Activated naive CD4-positive, alpha-beta T cell treated with anti-CD3 and anti-CD28 coated beads, Interleukin-2, amount 10 ng/mL, durations not matched to agents 7 days and 5 days (primary cell): ENCODE data around the gene SAC3D1.

Source experiments
- CTCF ChIA-PET: fragments of 350-600 bp; sonication (Branson Sonifier 250); formaldehyde crosslinking; loops from one replicate; lab custom pipeline; 2021; ENCODE audit warnings: antibody characterized with exemption; lab: Charles Lee
- DNase-seq: peaks from one replicate; pipeline ENCODE4 v3.0.0-alpha.2; 2020
- H3K27ac Mint-ChIP-seq: one replicate; pipeline ENCODE4 v1.8.0; 2021; ENCODE audit warnings: mild to moderate bottlenecking, moderate library complexity, mixed read lengths
- H3K27me3 Mint-ChIP-seq: one replicate; pipeline ENCODE4 v1.8.0; 2021; ENCODE audit warnings: mild to moderate bottlenecking, mixed read lengths
- H3K36me3 Mint-ChIP-seq: one replicate; pipeline ENCODE4 v1.8.0; 2021; ENCODE audit warnings: mixed read lengths
- H3K4me1 Mint-ChIP-seq: one replicate; pipeline ENCODE4 v1.8.0; 2021; ENCODE audit warnings: mixed read lengths
- H3K4me3 Mint-ChIP-seq: one replicate; pipeline ENCODE4 v1.8.0; 2021; ENCODE audit warnings: mild to moderate bottlenecking, moderate library complexity, mixed read lengths
- H3K9me3 Mint-ChIP-seq: one replicate; pipeline ENCODE4 v1.8.0; 2021; ENCODE audit warnings: mixed read lengths

SAC3D1 gene

DNA sequence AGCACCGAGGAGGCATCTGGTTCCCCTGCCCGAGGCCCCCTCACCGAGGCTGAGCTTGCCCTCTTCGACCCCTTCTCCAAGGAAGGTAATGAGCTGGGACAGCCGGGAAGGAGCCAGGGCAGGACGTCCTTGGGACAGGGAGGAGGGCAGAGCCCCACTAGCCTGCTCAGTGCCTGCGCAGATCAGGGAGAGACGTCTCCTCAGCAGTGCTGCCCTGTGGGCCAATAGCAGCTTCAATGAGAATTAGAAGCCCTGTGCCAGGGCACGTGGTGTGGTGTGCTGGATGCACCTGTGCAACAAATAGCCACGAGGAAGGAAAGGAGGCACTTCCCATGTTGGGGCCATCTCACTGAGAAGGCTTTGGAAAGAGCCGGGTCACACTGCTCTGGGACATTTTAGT, 5.4 kb upstream of the SAC3D1 start:
- DNase-seq: no peak
- H3K9me3 Mint-ChIP-seq: no peaks in the 10 kb centered on the region
- H3K27me3 Mint-ChIP-seq: no peaks in the 10 kb centered on the region
- no peak overlapping the region for H3K27ac Mint-ChIP-seq
- H3K4me3 Mint-ChIP-seq: no peak overlapping the region
- CTCF ChIA-PET: interaction anchor here (0.9 kb wide), 1 partner anchor 18 kb away, joined by 3 read pairs; no protein-coding TSS in a partner anchor
- peaks cover 13% of the 10 kb centered on the region for H3K4me1 Mint-ChIP-seq
- H3K36me3 Mint-ChIP-seq: peaks cover 16% of the 10 kb centered on the region

DNA sequence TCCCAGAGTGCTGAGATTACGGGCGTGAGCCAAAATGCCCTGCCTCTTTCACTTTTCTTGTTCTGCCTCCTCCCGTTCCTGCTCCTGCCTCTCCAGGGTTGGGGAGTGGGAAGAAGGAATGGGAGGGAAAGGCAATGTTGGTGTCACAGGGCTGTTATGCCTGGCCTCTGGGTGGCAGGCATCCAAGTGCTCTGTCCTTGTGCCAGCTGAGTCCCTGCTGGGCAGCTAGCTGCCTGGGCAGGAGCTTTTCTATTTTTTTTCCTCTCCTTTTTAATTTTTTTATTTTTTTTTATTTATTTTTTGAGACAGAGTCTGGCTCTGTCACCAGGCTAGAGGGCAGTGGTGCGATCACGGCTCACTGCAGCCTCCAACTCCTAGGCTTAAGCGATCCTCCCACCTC, 4.1 kb upstream of the SAC3D1 start:
- no peak overlapping the region for H3K4me3 Mint-ChIP-seq
- no peak for DNase-seq
- no peak overlapping the region for H3K27ac Mint-ChIP-seq
- H3K36me3 Mint-ChIP-seq: peaks cover 16% of the 10 kb centered on the region
- peaks cover 21% of the 10 kb centered on the region for H3K4me1 Mint-ChIP-seq
- H3K27me3 Mint-ChIP-seq: no peaks in the 10 kb centered on the region
- no peaks in the 10 kb centered on the region for H3K9me3 Mint-ChIP-seq
- CTCF ChIA-PET: interaction anchor here (1.4 kb wide), 1 partner anchor 9 kb away, joined by 3 read pairs; no protein-coding TSS in a partner anchor

DNA sequence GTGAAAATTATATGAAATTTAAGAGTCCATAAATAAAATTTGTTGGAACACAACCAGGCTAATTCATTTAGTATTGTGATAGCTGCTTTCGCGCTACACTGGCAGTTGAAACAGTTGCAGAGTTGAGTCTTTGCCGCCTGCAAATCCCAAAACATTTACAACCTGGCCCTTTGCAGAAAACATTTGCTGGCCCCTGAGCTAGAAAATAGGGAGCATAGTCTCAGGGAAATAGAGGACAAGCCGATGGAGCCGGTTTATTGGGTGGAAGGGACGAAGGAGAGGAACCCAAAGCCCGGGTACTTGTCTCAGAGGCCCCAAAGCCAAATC, 527 bp upstream of the SAC3D1 start:
- H3K9me3 Mint-ChIP-seq: no peaks in the 10 kb centered on the region
- H3K36me3 Mint-ChIP-seq: peaks cover 26% of the 10 kb centered on the region
- no peak for DNase-seq
- H3K4me3 Mint-ChIP-seq: peak overlapping the region; percentile 90
- H3K4me1 Mint-ChIP-seq: peaks cover 46% of the 10 kb centered on the region
- peak overlapping the region; percentile 96 for H3K27ac Mint-ChIP-seq
- H3K27me3 Mint-ChIP-seq: no peaks in the 10 kb centered on the region
- CTCF ChIA-PET: interaction anchor here (0.7 to 1.9 kb wide), 9 partner anchors 12 to 128 kb away, joined by 3 to 6 read pairs (median 3); partner anchors contain the start of genes ARL2, TM7SF2 and ZNHIT2

DNA sequence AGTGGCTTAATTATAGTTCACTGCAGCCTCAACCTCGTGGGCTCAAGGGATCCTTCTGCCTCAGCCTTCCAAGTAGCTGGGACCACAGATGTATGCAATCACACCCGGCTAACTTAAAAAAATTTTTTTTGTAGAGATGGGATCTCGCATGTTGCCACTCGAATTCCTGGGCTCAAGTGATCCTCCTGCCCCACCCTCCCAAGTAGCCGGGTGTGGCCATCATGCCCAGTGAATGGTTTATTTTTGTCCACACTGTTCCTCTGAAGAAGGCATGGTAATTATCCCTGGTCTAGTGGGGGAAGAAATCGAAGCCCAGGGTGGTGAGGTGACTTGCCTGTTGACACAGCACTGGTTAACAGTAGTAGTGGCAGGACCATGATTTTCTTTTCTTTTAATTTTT, 1.9 kb downstream of the SAC3D1 start:
- CTCF ChIA-PET: no interaction called here
- Mint-ChIP-seq H3K4me1 (peaks cover 66% of the 10 kb centered on the region), H3K9me3 (no peaks in the 10 kb centered on the region), H3K27me3 (no peaks in the 10 kb centered on the region), H3K4me3 (peak overlapping the region; percentile 91), H3K27ac (peak overlapping the region; percentile 37), H3K36me3 (peaks cover 26% of the 10 kb centered on the region)
- DNase-seq: no peak

DNA sequence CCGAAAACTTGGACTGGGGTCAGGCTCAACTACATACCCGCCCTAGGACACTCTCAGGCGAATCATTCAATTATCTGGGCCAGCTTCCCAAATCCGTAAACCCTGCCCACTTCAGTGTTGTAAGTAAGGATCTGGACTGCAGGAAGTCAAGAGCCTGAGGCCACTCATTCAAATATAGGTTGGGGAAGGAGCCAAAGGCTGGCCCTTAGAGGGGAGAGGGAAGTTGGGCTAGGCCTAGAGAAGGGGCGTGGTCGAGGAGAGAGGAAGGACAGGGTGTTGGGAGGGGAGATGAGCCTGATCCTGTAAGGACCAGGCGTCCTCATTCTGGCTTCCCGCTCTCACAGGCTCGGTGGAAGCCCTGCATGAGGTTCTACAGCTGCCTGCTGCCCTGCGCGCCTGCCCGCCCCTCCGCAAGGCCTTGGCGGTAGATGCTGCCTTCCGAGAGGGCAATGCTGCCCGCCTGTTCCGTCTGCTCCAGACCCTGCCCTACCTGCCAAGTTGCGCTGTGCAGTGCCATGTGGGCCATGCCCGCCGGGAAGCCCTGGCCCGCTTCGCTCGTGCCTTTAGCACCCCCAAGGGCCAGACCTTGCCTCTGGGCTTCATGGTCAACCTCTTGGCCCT, 3.0 kb downstream of the SAC3D1 start:
- H3K36me3 Mint-ChIP-seq: peaks cover 18% of the 10 kb centered on the region
- DNase-seq: no peak
- CTCF ChIA-PET: no interaction called here
- no peaks in the 10 kb centered on the region for H3K27me3 Mint-ChIP-seq
- no peak overlapping the region for H3K4me3 Mint-ChIP-seq
- no peak overlapping the region for H3K27ac Mint-ChIP-seq
- no peaks in the 10 kb centered on the region for H3K9me3 Mint-ChIP-seq
- H3K4me1 Mint-ChIP-seq: peaks cover 69% of the 10 kb centered on the region

DNA sequence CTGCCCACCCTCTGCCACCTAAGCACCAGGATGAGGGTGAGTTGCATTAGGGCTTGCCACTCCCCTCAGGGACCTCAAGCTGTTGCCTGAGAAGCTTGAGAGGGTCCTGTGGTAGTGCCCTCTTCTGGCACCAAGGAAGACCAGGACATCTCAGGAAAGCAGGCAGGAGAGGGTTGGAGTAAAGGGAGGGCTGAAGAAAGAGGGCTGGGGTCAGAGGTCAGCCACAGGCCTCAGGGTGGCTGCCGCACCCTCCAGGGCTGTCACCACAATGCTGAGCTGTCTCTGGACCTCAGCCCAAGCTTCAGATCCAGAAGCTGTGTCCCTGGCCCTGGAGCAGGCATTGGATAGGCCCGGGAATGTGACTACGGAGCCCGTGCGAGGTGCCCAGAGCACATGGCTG, 4.1 kb downstream of the SAC3D1 start:
- CTCF ChIA-PET: interaction anchor here (0.8 to 0.9 kb wide), 2 partner anchors 32 kb away, joined by 3 to 4 read pairs; partner anchors contain the start of gene ARL2
- peaks cover 18% of the 10 kb centered on the region for H3K36me3 Mint-ChIP-seq
- DNase-seq: no peak
- no peaks in the 10 kb centered on the region for H3K9me3 Mint-ChIP-seq
- no peaks in the 10 kb centered on the region for H3K27me3 Mint-ChIP-seq
- H3K27ac Mint-ChIP-seq: no peak overlapping the region
- peaks cover 62% of the 10 kb centered on the region for H3K4me1 Mint-ChIP-seq
- H3K4me3 Mint-ChIP-seq: no peak overlapping the region

DNA sequence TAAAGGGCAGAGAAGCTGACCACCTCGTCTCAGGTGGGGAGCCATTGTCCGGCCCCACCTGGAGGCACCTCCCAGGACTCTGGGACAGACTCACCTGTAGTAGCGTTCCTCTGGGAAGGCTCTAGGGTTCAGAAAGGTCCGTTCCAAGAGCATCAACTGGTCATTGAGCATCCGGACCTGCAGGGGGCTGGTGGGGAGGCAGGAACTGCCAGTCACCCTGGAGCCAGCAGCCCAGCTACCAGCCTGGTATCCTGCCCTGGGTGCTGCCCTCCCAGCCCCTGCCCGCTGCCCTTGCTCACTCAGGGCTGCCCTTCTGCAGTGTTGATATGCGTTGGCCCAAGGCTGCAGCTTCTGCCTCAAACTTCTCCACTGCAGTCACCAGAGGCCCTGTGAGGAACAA, 4.7 kb downstream of the SAC3D1 start:
- H3K4me1 Mint-ChIP-seq: peaks cover 57% of the 10 kb centered on the region
- H3K4me3 Mint-ChIP-seq: no peak overlapping the region
- no peak overlapping the region for H3K27ac Mint-ChIP-seq
- CTCF ChIA-PET: interaction anchor here (0.9 kb wide), 1 partner anchor 32 kb away, joined by 3 read pairs; the partner anchor contains the start of gene ARL2
- H3K27me3 Mint-ChIP-seq: no peaks in the 10 kb centered on the region
- H3K36me3 Mint-ChIP-seq: peaks cover 18% of the 10 kb centered on the region
- no peak for DNase-seq
- no peaks in the 10 kb centered on the region for H3K9me3 Mint-ChIP-seq

DNA sequence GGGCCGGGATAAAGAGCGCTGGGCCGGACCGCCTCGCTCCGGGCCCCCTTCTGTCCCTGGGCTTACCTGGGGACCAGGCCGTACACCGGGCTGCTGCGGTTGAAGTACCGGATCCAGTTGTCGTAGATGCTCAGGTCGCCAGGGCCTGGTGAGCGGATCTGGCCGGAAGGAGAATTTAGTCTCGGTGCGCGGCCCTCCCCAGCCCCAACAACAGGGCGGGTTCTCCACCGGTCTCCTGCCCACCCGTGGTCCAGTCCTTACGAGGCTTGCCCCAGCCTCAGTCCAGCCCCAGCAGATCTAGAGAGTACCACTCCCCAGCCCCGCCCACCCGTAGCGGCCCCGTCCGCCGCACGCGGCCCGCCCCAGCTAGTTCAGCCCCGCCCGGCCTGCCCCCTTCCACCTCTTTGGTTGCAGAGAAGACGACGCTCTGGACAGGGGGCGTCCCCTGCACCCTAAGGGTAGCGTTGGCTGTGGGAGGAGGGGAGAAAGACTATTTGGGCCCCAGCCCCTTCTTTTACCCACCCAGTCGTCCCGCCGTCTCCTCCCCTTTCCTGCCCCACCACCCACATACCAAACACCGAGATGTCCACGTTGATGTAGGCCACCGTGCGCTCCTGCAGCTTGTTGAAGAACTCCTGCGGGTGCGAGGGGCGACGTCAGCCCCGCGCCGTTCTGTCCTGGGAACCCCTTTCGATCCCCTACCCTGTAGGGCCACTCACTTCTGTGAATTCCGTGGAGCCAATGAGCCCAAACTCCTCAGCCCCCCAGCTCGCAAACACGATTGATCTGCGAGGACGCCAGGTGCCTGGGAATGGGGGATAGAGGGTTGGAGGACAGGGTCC, 6.8 kb downstream of the SAC3D1 start:
- peaks cover 10% of the 10 kb centered on the region for H3K27me3 Mint-ChIP-seq
- no peaks in the 10 kb centered on the region for H3K9me3 Mint-ChIP-seq
- H3K36me3 Mint-ChIP-seq: peaks cover 18% of the 10 kb centered on the region
- CTCF ChIA-PET: no interaction called here
- DNase-seq: peak; percentile 57
- peak overlapping the region; percentile 79 for H3K27ac Mint-ChIP-seq
- H3K4me1 Mint-ChIP-seq: peaks cover 46% of the 10 kb centered on the region
- peak overlapping the region; percentile 73 for H3K4me3 Mint-ChIP-seq

DNA sequence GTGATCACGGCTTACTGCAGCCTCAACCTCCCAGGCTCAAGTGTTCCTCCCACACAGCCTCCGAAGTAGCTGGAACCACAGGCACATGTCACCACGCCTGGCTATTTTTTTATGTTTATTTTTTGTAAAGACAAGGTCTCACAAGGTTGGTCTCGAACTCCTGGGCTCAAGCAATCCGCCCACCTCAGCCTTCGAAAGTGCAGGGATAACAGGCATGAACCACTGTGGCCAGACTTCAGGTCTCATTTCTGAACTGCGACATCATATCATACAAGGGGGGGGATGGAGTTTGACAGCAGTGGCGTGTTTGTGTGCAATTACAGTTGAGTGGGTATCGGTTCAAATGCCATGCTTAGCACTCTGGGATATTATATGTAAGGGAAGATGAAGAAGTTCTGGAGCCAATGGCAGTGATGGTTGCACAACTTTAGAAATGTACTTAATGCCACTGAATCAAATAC, 10.4 kb downstream of the SAC3D1 start:
- Mint-ChIP-seq H3K9me3 (no peaks in the 10 kb centered on the region), H3K36me3 (peaks cover 3% of the 10 kb centered on the region), H3K27me3 (peaks cover 29% of the 10 kb centered on the region), H3K27ac (no peak overlapping the region), H3K4me1 (peaks cover 48% of the 10 kb centered on the region), H3K4me3 (no peak overlapping the region)
- no peak for DNase-seq
- CTCF ChIA-PET: no interaction called here

DNA sequence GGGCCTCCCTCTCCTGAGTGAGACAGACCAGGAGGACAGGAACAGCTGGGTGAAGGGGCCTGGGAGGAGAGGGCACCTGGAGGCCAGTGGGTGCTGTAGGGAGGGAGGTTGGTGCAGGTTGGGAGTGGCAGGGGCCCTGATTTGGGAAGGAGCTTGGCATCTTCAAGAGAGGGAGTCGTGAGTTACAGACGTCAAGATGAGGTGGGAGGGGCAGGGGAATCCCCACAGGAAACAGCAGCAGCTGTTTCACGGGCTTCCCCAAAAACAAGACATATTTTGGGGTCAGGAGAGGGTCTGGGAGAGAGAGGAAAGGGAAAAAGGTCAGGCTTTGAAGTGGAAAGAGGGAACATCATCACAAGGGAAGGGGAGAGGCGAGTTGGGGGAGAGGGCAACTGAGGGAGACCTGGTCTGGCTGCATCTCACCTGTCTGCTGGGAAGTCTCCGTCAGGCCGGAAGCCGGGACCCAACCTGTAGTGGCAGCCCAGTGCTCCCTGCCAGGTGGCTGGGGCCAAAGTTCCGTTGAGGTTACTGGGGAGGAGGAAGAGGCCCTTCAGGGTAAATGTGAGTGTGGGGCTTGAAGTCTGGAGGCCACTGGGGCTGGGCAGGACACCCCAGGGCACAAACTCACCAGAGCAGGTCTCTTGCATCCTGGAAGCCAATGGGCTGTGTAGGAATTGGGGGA, 13.0 kb downstream of the SAC3D1 start:
- H3K4me3 Mint-ChIP-seq: peak overlapping the region; percentile 39
- H3K9me3 Mint-ChIP-seq: no peaks in the 10 kb centered on the region
- peaks cover 41% of the 10 kb centered on the region for H3K27me3 Mint-ChIP-seq
- H3K27ac Mint-ChIP-seq: peak overlapping the region; percentile 60
- CTCF ChIA-PET: interaction anchor here (0.9 kb wide), 1 partner anchor 13 kb away, joined by 3 read pairs; the partner anchor contains the start of gene SAC3D1
- no peaks in the 10 kb centered on the region for H3K36me3 Mint-ChIP-seq
- peak; percentile 47 for DNase-seq
- peaks cover 28% of the 10 kb centered on the region for H3K4me1 Mint-ChIP-seq

DNA sequence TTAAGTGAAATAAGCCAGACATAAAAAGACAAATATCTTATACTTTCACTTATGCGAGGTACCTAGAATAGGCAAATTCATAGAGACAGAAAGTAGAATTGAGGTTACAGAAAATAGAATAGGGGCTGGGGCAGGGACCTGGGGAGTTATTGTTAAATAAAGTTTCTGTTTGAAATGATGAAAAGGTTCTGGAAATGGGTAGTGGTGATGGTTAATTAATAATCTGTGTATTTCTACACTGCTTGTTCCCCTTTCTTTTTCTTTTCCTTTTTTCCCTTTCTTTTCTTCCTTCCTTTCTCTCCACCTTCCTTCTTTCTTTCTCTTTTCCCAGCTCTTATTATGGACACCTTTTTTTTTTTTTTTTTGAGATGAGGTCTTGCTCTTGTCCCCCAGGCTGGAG, 14.5 kb downstream of the SAC3D1 start:
- CTCF ChIA-PET: no interaction called here
- Mint-ChIP-seq H3K27ac (no peak overlapping the region), H3K4me3 (no peak overlapping the region), H3K4me1 (peaks cover 36% of the 10 kb centered on the region), H3K36me3 (no peaks in the 10 kb centered on the region), H3K9me3 (no peaks in the 10 kb centered on the region), H3K27me3 (peaks cover 49% of the 10 kb centered on the region)
- no peak for DNase-seq

DNA sequence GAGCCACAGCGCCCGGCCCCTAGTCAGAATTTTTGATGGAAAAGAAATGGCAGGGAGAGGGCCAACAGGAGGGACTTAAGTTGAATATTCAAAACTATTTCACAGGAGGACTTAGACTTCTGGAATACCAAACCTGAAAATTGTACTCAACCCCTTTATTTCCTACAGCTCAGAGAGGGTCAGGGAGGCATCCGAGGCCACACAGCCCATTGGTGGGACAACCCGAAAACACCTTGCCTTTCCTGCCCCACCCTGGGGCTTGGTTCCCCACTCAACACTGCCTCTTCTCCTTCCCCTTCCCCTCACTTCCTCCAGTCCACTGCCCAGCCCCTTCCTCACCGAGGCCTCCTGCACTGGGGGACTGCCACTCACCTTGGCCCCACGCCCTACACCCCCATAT, 16.0 kb downstream of the SAC3D1 start:
- no peak overlapping the region for H3K27ac Mint-ChIP-seq
- H3K4me3 Mint-ChIP-seq: no peak overlapping the region
- DNase-seq: no peak
- H3K36me3 Mint-ChIP-seq: no peaks in the 10 kb centered on the region
- H3K9me3 Mint-ChIP-seq: no peaks in the 10 kb centered on the region
- H3K27me3 Mint-ChIP-seq: peaks cover 50% of the 10 kb centered on the region
- peaks cover 44% of the 10 kb centered on the region for H3K4me1 Mint-ChIP-seq
- CTCF ChIA-PET: no interaction called here

DNA sequence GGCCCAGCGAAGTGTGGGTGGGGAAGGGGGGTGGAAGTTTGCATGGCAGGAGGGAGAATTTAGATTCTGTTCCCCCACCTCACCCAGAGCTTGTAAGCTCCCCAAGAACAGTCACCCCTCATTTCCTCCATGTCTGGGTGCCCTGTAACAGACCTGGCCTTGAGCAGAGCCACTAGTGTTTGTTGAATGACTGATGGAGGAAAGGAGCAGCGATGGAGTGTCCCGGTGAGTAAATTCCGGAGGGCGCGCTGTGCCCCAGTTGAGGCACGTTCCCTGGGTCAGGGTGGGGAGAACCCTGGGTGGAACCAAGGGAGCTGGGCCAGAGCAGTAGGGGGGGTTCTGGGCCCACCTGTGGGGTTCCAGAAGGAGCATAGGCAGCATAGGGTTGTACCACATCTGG, 16.5 kb downstream of the SAC3D1 start:
- H3K9me3 Mint-ChIP-seq: no peaks in the 10 kb centered on the region
- H3K4me1 Mint-ChIP-seq: peaks cover 44% of the 10 kb centered on the region
- CTCF ChIA-PET: no interaction called here
- DNase-seq: no peak
- H3K27me3 Mint-ChIP-seq: peaks cover 47% of the 10 kb centered on the region
- no peak overlapping the region for H3K4me3 Mint-ChIP-seq
- H3K27ac Mint-ChIP-seq: no peak overlapping the region
- H3K36me3 Mint-ChIP-seq: no peaks in the 10 kb centered on the region

DNA sequence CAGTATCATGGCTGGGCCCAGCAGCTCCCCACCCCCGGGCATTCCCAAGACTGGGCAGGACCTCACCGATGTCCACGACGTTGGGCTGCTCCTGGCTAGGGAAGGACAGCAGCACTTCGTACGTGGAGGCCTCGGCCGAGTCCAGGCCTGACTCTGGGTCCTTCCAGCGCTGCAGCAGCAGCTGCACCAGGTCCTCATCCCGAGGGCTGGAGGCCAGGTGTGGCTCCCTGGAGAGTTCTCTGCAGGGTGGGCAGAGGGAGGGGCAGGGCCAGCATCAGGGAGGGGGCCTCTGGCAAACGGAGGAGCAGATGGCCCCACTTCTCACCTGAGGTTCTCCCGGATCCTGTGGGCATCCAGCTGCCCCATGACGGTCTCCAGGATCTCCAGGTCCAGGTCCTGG, 17.0 kb downstream of the SAC3D1 start:
- Mint-ChIP-seq H3K27ac (no peak overlapping the region), H3K4me3 (no peak overlapping the region), H3K4me1 (peaks cover 40% of the 10 kb centered on the region), H3K9me3 (no peaks in the 10 kb centered on the region), H3K36me3 (no peaks in the 10 kb centered on the region), H3K27me3 (peaks cover 43% of the 10 kb centered on the region)
- no peak for DNase-seq
- CTCF ChIA-PET: no interaction called here
